Ovary (tissue), 9 donors: ENCODE data around the gene TREM2. TPM values are rescaled to one million over a fixed set of nuclear protein-coding genes. Genes with fewer than 3 reads are reported as not detected.

Source experiments
- DNase-seq, 5 donors: peaks; one replicate each; pipeline ENCODE4 v3.0.0-alpha.2; 2019 to 2020
- H3K27ac ChIP-seq, 2 donors: fragments of 200-600 bp; one replicate each; pipeline versions ENCODE4 v1.5.1 to v1.8.0; 2019 to 2022
- H3K27me3 ChIP-seq: fragments of 200-600 bp; one replicate; pipeline ENCODE4 v1.8.0; 2022
- H3K36me3 ChIP-seq: fragments of 200-600 bp; sonication (generic); one replicate; pipeline ENCODE4 v1.5.1; 2019
- H3K4me1 ChIP-seq: one replicate; pipeline ENCODE4 v1.8.1; 2013; ENCODE audit warnings: mild to moderate bottlenecking, moderate library complexity; ENCODE audit not compliant: insufficient read depth
- H3K4me3 ChIP-seq: fragments of 200-600 bp; sonication (generic); one replicate; pipeline ENCODE4 v1.5.1; 2017
- H3K9me3 ChIP-seq, 2 donors: fragments of 200-600 bp in 1 of 2; sonication (generic) in 1 of 2; one replicate each; pipeline versions ENCODE4 v1.5.1 to v1.8.1; 2013 to 2019; ENCODE audit warnings: mild to moderate bottlenecking in 1 of 2, moderate library complexity in 1 of 2
- EP300 ChIP-seq: sonication (generic); formaldehyde crosslinking; IDR thresholded peaks from one replicate; pipeline ENCODE4 v1.6.1; 2017; ENCODE audit warnings: antibody characterized with exemption
- POLR2A ChIP-seq: fragments of 450-650 bp; IDR thresholded peaks from one replicate; pipeline ENCODE4 v1.6.1; 2017; ENCODE audit warnings: antibody characterized with exemption, mild to moderate bottlenecking, moderate library complexity
- WGBS, 3 donors: extraction: QIAGEN DNeasy Blood & Tissue Kit in 1 of 3; methylation state at CpG; one replicate each; pipeline versions ENCODE4 v1.1.5 to v1.1.7; 2013 to 2017; 5-methylcytosine and 5-hydroxymethylcytosine counted together
- intact Hi-C, 4 donors: fragments of 100-400 bp; cut with DNase I; formaldehyde crosslinking; loops; one replicate each; pipeline versions ENCODE4 v1.11.0 to v1.15.1; 2022 to 2023
- polyA plus RNA-seq, 2 donors: library from polyadenylated mRNA; stranded (reverse); fragments of 200-250 nt in 1 of 2; fragments of 350-450 nt in 1 of 2; fragmentation: Illumina TruSeq in 1 of 2; extraction: RNeasy Lipid Tissue Mini Kit (QIAGEN cat#74804) in 1 of 2; gene quantifications; one replicate each; pipeline ENCODE4 v1.2.3, GENCODE V29; 2013 to 2014
- total RNA-seq, 7 donors: library from RNA; depleted of rRNA in 2 of 7; stranded (reverse); fragments of >200 nt in 2 of 7; fragmentation: NEBNext Ultra II Directional in 3 of 7; extraction: Animal tissue kit (Norgen Biotek cat#: 25700) in 3 of 7; gene quantifications; one replicate each; pipeline versions ENCODE4 v1.1.0 to v1.2.4, GENCODE V29; 2016 to 2023
- TF ChIP-seq, protein P1 (sequence below), 3 donors: fragments of 450-650 bp in 2 of 3; fragments of 200-600 bp in 1 of 3; IDR thresholded peaks; one replicate each; pipeline versions ENCODE4 v1.5.1 to v1.8.0; 2016 to 2022; ENCODE audit warnings: antibody characterized with exemption in 3 of 3, mild to moderate bottlenecking in 1 of 3
- donor health status: DM: no; HTN: no; CAD: no; lungs with moderate emphysema.
- donor health status: DM: no; HTN: no; CAD: no.
- donor health status: Bipolar disorder and iron deficiency.
- donor health status: DM: yes; HTN: yes; CAD: no.
- donor health status: DM: no; HTN: no; CAD: no.
- donor health status: DM: yes; HTN: yes; CAD: no.

Gene TREM2
- total and polyA plus RNA-seq, 9 donors = 2.6 to 12.4 (median 4.1) TPM

GRCh38 chr6:41179163-41179562 is 16.2 kb upstream of the TREM2 start:
- DNase-seq = no peak
- Histone ChIP-seq H3K4me1 (no peaks in the 10 kb centered on the region), H3K9me3 (no peaks in the 10 kb centered on the region), H3K4me3 (no peak overlapping the region), H3K27ac (no peak overlapping the region), H3K36me3 (no peaks in the 10 kb centered on the region), H3K27me3 (no peaks in the 10 kb centered on the region)
- intact Hi-C loops = no loop called here
- WGBS, 3 donors = 41 to 56% (median 42%) methylated on average over 4 of the region's 4 CpGs
- TF ChIP-seq POLR2A (no peak), EP300 (no peak)
- TF ChIP-seq, protein P1, sequence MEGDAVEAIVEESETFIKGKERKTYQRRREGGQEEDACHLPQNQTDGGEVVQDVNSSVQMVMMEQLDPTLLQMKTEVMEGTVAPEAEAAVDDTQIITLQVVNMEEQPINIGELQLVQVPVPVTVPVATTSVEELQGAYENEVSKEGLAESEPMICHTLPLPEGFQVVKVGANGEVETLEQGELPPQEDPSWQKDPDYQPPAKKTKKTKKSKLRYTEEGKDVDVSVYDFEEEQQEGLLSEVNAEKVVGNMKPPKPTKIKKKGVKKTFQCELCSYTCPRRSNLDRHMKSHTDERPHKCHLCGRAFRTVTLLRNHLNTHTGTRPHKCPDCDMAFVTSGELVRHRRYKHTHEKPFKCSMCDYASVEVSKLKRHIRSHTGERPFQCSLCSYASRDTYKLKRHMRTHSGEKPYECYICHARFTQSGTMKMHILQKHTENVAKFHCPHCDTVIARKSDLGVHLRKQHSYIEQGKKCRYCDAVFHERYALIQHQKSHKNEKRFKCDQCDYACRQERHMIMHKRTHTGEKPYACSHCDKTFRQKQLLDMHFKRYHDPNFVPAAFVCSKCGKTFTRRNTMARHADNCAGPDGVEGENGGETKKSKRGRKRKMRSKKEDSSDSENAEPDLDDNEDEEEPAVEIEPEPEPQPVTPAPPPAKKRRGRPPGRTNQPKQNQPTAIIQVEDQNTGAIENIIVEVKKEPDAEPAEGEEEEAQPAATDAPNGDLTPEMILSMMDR (IDR thresholded peaks at IDR 0.05) = no peak

DNA sequence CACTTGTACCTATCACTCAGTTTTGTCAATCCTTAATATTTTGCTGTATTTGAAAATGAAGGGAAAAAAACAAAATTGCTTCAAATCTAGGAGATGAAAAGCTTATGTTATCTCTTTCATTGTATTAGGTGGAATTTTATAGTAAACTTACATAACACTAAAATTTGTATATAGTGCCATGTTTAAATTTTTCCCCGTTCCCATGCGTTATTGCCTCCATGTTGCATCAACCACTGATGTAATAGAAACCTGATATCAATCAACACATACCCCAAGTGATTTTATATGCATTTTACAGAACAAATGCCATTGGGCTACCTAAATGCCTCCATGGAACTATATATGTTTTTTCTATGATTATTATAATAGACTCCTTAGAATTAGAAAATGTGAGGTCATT is 14.8 kb upstream of the TREM2 start:
- intact Hi-C loops = no loop called here
- DNase-seq = no peak
- no peak overlapping the region for H3K4me3 ChIP-seq
- TF ChIP-seq, protein P1 (IDR thresholded peaks at IDR 0.05) = no peak
- TF ChIP-seq POLR2A (no peak), EP300 (no peak)
- H3K27me3 ChIP-seq = no peaks in the 10 kb centered on the region
- no peaks in the 10 kb centered on the region for H3K4me1 ChIP-seq
- no peaks in the 10 kb centered on the region for H3K36me3 ChIP-seq
- no peak overlapping the region for H3K27ac ChIP-seq
- 92 to 95% (median 94%) methylated on average over 2 of the region's 2 CpGs for WGBS, 3 donors
- H3K9me3 ChIP-seq = no peaks in the 10 kb centered on the region

DNA sequence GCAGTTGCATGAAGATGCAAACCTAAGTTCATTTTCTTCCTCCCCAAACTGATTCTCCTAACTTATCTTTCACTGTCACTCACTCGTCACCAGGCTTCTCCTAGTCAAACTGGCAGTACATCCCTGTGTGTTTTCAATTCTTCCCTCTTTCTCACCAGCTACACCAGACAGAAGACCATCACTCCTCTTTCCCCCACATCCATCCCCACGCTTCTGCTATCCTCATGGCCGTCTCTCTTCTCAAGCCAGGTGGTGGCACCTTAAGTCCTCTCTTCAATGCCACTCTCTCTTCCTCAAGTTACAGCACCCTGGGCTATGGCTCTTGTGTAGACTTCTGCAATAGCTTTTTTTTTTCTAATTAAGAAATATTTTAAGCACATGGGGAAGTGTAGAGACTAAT is 14.4 kb upstream of the TREM2 start:
- no peak for TF ChIP-seq POLR2A
- TF ChIP-seq, protein P1 (IDR thresholded peaks at IDR 0.05) = no peak
- no peak for TF ChIP-seq EP300
- H3K4me1 ChIP-seq = no peaks in the 10 kb centered on the region
- H3K27ac ChIP-seq = no peak overlapping the region
- DNase-seq = no peak
- intact Hi-C loops = no loop called here
- no peaks in the 10 kb centered on the region for H3K36me3 ChIP-seq
- no peak overlapping the region for H3K4me3 ChIP-seq
- WGBS, 3 donors = 71 to 78% (median 73%) methylated on average over 3 of the region's 3 CpGs
- H3K9me3 ChIP-seq = no peaks in the 10 kb centered on the region
- H3K27me3 ChIP-seq = no peaks in the 10 kb centered on the region

DNA sequence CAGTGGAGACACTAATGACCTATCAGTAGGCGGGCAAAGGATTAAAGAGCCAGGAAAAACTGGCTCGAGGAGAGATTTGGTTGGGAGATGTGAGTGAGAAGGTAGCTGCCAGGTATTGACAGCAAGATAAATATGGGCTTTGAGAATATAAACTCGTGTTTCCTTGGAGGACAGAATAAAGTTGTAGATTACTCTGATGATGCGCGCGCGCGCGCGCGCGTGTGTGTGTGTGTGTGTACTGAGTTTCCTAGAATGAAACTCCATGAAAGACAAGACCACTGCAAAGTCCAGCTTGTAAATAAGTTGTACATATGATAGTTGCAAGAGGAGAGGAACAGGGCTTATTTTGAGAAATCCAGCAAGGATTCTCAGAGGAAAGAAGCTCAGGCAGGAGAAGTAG is 13.3 kb upstream of the TREM2 start:
- H3K27ac ChIP-seq = no peak overlapping the region
- intact Hi-C loops = no loop called here

More for the DNA sequence above, 13.3 kb upstream of the TREM2 start:
- no peaks in the 10 kb centered on the region for H3K36me3 ChIP-seq
- no peak for DNase-seq
- TF ChIP-seq EP300 (no peak), POLR2A (no peak)
- TF ChIP-seq, protein P1 (IDR thresholded peaks at IDR 0.05) = no peak
- WGBS, 3 donors = 91 to 93% (median 91%) methylated on average over 12 of the region's 12 CpGs
- H3K27me3 ChIP-seq = no peaks in the 10 kb centered on the region
- no peak overlapping the region for H3K4me3 ChIP-seq
- no peaks in the 10 kb centered on the region for H3K4me1 ChIP-seq
- H3K9me3 ChIP-seq = no peaks in the 10 kb centered on the region
